Stimulated activated naive CD8-positive, alpha-beta T cell treated with anti-CD3 and anti-CD28 coated beads, Interleukin-15, Interleukin-2, amounts not matched to agents 100 ng/mL and 50 ng/mL, for 24 hours (primary cell): ENCODE results near the gene SETD7.
"Not testable (repeated sequence)": the region's sequence is repeated elsewhere in the genome, so short reads cannot be mapped to it uniquely, and the experiment has no call there.

Experiments used
- H3K27ac Mint-ChIP-seq: one replicate; pipeline ENCODE4 v1.8.0; 2021; ENCODE audit warnings: mild to moderate bottlenecking, mixed read lengths
- H3K27me3 Mint-ChIP-seq: one replicate; pipeline ENCODE4 v1.8.0; 2021; ENCODE audit warnings: mixed read lengths
- H3K36me3 Mint-ChIP-seq: one replicate; pipeline ENCODE4 v1.8.0; 2021; ENCODE audit warnings: low read depth, mixed read lengths
- H3K4me1 Mint-ChIP-seq: one replicate; pipeline ENCODE4 v1.8.0; 2021; ENCODE audit warnings: low read depth, mixed read lengths
- H3K4me3 Mint-ChIP-seq: one replicate; pipeline ENCODE4 v1.8.0; 2021; ENCODE audit warnings: mild to moderate bottlenecking, mixed read lengths
- H3K9me3 Mint-ChIP-seq: one replicate; pipeline ENCODE4 v1.8.0; 2021; ENCODE audit warnings: mixed read lengths

SETD7 gene

DNA sequence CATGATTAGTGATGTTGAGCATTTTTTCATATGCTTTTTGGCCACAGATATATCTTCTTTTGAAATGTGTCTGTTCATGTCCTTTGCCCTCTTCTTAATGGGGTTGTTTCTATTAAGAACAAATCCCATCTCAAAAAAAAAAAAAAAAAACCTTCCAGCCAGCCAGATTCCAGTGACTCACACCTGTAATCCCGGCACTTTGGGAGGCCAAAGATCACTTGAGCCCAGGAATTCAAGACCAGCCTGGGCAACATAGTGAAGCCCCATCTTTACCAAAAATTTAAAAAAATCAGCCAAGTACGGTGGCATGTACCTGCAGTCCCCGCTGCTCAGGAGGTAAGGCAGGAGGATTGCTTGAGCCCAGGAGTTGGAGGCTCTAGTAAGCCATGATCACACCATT lies 97.0 kb downstream of the SETD7 start:
- Mint-ChIP-seq H3K27me3 (no peaks in the 10 kb centered on the region), H3K9me3 (no peaks in the 10 kb centered on the region), H3K4me3 (no peak overlapping the region), H3K4me1 (peaks cover 59% of the 10 kb centered on the region), H3K27ac (no peak overlapping the region), H3K36me3 (peaks cover 15% of the 10 kb centered on the region)

DNA sequence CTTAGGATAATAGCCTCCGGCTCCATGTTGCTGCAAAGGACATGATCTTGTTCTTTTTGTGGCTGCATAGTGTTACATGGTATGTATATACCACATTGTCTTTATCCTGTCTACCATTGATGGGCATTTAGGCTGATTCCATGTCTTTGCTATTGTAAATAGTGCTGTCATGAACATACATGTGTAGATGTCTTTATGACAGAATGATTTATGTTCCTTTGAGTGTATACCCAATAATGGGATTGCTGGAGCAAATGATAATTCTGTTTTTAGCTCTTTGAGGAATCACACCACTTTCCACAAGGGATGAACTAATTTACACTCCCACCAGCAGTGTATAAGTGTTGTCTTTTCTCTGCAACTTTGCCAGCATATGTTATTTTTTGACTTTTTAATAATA lies 97.5 kb downstream of the SETD7 start:
- no peaks in the 10 kb centered on the region for H3K9me3 Mint-ChIP-seq
- peaks cover 13% of the 10 kb centered on the region for H3K36me3 Mint-ChIP-seq
- peaks cover 60% of the 10 kb centered on the region for H3K4me1 Mint-ChIP-seq
- H3K4me3 Mint-ChIP-seq, result no peak overlapping the region
- H3K27ac Mint-ChIP-seq, result no peak overlapping the region
- no peaks in the 10 kb centered on the region for H3K27me3 Mint-ChIP-seq

DNA sequence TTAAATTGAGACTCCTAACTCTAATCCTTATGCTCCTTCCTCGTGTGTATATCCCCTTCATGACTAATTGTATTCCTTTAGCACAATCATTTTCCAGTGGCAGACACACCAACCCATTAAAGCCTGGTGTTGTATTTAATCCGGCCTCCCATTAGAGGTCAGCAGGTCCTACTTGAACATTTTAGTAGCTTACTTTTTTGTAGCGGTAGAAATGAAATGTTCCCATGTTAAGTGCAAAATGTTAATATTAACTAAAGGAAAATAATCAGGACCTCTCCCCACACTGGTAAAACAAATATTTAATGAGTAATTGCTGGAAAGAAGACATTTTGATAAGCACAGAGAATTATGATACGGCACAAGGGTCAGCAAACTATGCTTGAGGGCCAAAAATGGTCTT lies 98.7 kb downstream of the SETD7 start:
- Mint-ChIP-seq H3K9me3 (no peaks in the 10 kb centered on the region), H3K27ac (no peak overlapping the region), H3K4me3 (no peak overlapping the region), H3K27me3 (no peaks in the 10 kb centered on the region), H3K36me3 (peaks cover 9% of the 10 kb centered on the region), H3K4me1 (peaks cover 67% of the 10 kb centered on the region)

DNA sequence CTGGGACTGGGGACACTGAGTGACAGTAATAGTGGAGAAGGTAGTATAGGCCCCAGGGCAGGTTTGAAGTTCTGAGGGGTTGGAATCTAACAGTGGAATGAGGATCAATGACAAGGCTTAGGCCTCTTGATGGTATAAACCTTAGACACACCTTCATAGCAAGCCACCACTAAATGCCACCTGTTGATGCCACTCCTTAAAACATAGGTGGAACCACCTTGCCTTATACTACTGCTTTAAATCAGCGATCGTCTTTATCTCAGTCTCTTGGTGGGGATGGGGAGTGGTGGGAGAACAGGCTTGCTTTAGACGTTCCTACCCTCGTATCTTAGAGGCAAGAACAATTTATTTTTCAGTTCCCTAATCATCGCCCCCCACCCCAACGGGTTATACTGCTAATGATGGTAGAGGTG lies 100.9 kb downstream of the SETD7 start:
- H3K27me3 Mint-ChIP-seq, result no peaks in the 10 kb centered on the region
- peak overlapping the region; percentile 93 for H3K4me3 Mint-ChIP-seq
- no peaks in the 10 kb centered on the region for H3K9me3 Mint-ChIP-seq
- peaks cover 73% of the 10 kb centered on the region for H3K4me1 Mint-ChIP-seq
- H3K27ac Mint-ChIP-seq, result no peak overlapping the region
- peaks cover 7% of the 10 kb centered on the region for H3K36me3 Mint-ChIP-seq

DNA sequence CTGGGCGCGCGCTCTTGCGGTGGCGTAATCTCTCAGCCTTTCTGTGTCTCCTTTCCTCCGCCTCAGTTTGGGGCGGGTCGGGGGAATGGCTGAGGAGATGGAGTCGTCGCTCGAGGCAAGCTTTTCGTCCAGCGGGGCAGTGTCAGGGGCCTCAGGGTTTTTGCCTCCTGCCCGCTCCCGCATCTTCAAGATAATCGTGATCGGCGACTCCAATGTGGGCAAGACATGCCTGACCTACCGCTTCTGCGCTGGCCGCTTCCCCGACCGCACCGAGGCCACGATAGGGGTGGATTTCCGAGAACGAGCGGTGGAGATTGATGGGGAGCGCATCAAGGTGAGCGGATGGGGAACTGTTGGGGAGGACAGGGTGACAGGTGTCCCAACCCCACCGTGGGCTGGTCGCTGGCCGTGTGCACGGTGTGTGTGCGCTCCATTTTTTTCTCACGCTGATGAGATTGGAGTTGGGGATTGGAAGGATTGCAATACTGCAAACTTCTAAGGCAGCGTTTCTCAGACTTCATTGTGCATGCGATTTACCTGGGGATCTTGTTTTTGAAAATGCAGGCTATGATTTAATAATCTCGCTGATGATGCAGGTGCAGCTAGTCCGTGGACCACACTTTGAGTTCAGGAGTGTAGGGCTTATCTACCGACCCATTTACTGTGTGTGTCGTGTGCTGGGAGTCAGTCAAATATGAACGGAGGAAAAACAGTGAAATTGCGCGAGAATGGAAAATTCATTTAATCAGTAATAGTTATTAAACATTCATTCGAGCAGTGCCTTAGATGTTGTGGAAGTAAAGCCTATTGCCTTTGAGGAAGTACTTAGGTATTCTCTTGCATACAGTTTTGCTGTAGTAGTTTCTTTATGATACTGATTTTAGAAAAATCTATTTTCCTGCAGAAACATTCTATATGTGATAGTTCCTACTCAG lies 101.6 kb downstream of the SETD7 start, which contains the start of gene RAB33B:
Gene RAB33B, plus strand, starts transcription at position 11 of the 935 bp plus-strand sequence. Its CDS starts 75 bp downstream, at position 86.
- Mint-ChIP-seq H3K36me3 (peaks cover 7% of the 10 kb centered on the region), H3K27ac (peak within 1 kb of the TSS; percentile 92), H3K9me3 (no peaks in the 10 kb centered on the region), H3K27me3 (no peaks in the 10 kb centered on the region), H3K4me3 (peak within 1 kb of the TSS; percentile 93), H3K4me1 (peaks cover 68% of the 10 kb centered on the region)

DNA sequence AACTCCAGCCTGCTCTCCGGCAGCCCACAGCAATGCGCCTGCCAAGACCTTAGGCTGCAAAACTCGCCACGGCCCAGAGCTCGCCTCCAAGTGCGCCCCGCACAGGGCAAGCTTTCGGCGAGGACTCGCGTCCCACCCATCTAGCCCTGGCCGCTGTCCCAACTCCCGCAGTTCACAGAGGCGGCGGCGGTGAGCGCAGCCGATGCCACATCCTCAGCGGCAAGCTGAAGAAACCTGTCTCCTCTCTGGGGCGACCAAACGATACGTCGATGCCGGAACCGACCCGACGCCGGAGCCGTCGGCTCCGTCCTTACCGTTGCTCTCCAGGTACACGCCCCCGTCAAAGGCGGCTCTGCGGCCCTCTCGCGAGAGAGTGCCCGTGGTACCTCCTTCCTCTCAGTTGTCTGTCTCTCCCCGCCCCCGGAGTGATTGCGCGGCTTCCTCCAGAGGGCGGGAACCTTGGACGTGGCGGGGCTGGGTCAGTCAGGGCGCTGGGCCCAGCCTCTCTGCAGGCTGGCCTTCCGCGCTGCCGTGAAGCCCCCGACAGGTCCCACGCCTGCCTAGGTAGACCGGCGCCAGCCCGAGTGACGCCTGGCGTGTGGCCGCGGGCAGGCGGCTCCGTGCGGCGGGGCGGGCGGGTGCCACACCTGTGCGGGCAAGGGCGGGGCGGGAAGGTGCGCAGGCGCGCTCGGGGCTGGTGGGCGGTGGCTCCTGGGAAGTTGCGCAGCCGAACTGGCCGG lies 102.5 kb downstream of the SETD7 start:
- Mint-ChIP-seq H3K4me1 (peaks cover 60% of the 10 kb centered on the region), H3K9me3 (no peaks in the 10 kb centered on the region), H3K27ac (peak overlapping the region; percentile 92), H3K4me3 (peak overlapping the region; percentile 93), H3K27me3 (no peaks in the 10 kb centered on the region), H3K36me3 (peaks cover 7% of the 10 kb centered on the region)

DNA sequence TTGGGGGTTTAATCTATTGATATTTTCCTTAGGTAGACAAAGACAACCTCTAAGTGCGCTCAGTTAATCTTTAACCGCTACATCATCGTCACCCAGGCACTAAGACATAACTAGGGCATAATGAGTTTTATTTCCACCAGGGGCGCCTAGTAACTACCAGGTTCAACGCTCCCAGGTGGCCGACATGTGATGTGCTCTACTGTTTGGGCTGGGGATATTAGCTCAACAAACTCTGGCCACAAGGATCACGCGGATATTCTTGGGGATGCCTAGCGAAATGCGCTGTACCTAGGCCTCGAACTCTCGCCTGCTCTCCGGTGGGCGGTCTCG lies 103.0 kb downstream of the SETD7 start:
- Mint-ChIP-seq H3K27ac (peak overlapping the region; percentile 92), H3K4me1 (peaks cover 54% of the 10 kb centered on the region), H3K36me3 (peaks cover 7% of the 10 kb centered on the region), H3K4me3 (peak overlapping the region; percentile 93), H3K9me3 (no peaks in the 10 kb centered on the region), H3K27me3 (no peaks in the 10 kb centered on the region)

DNA sequence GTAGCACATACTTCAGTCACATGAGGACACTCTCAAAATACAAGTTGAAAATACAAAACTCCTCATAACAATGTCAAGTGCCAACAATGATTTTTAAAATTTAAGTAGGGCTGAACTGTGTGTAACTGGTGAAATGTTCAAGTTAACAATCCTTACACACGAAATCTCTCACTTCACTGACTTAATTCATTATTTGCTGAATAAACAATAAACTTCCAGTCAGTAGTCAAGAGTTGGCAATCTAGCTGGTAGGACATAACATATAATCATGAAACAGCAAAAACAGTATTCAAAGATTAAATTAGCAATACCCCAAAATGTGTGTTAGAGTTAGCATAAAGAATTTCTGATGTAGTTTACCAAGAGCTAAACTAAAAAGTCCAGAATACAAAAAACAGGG lies 104.0 kb downstream of the SETD7 start:
- peaks cover 44% of the 10 kb centered on the region for H3K4me1 Mint-ChIP-seq
- H3K4me3 Mint-ChIP-seq, result peak overlapping the region; percentile 93
- H3K27me3 Mint-ChIP-seq, result no peaks in the 10 kb centered on the region
- no peak overlapping the region for H3K27ac Mint-ChIP-seq
- H3K9me3 Mint-ChIP-seq, result no peaks in the 10 kb centered on the region
- H3K36me3 Mint-ChIP-seq, result peaks cover 7% of the 10 kb centered on the region

DNA sequence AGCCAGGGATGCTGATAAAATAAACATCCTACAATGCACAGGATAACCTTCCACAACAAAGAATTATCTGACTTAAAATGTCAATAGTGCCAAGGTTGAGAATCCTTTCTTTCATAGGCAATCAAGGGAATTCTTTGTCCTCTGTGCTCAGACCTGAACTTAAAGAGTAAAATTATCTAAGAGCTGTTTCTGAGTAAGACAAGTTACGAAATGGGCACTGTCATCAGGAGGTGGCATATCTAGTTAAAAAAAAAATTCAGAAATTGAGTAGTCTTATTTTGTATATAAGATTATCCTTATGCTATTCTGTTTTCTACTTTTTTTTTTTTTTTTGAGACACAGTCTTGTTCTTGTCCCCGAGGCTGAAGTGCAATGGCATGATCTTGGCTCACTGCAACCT lies 105.4 kb downstream of the SETD7 start:
- Mint-ChIP-seq H3K27ac (no peak overlapping the region), H3K27me3 (no peaks in the 10 kb centered on the region), H3K36me3 (peaks cover 7% of the 10 kb centered on the region), H3K4me1 (peaks cover 30% of the 10 kb centered on the region), H3K4me3 (no peak overlapping the region), H3K9me3 (no peaks in the 10 kb centered on the region)

DNA sequence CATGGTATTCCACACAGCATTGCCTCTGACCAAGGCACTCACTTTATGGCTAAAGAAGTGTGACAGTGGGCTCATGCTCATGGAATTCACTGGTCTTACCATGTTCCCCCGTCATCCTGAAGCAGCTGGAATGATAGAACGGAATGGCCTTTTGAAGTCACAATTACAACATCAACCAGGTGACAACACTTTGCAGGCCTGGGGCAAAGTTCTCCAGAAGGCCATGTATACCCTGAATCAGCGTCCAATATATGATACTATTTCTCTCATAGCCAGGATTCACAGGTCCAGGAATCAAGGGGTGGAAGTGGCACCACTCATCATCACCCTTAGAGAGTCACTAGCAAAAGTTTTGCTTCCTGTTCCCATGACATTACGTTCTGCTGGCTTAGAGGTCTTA lies 108.9 kb downstream of the SETD7 start:
- H3K4me3 Mint-ChIP-seq, H3K27me3 Mint-ChIP-seq, H3K27ac Mint-ChIP-seq, H3K9me3 Mint-ChIP-seq, H3K4me1 Mint-ChIP-seq, H3K36me3 Mint-ChIP-seq: not testable (repeated sequence)
